Neural cell (in vitro differentiated cells): ENCODE data around the gene ITGB4.

ENCODE experiments used
- EP300 ChIP-seq: fragments of 450-650 bp; conservative IDR thresholded peaks from 2 replicates; pipeline ENCODE4 v1.6.1; 2014; ENCODE audit warnings: antibody characterized with exemption, mild to moderate bottlenecking, moderate library complexity; ENCODE audit not compliant: poor library complexity, severe bottlenecking
- EZH2 ChIP-seq: fragments of 200-600, 300-800 bp; shearing (Covaris generic), sonication (generic); IDR thresholded peaks from 2 replicates; pipeline ENCODE4 v1.6.1; 2014; ENCODE audit warnings: antibody characterized with exemption, low read length, borderline replicate concordance, mild to moderate bottlenecking; ENCODE audit not compliant: insufficient read depth, poor library complexity, severe bottlenecking
- SMC3 ChIP-seq: fragments of 450-650 bp; conservative IDR thresholded peaks from 2 replicates; pipeline ENCODE4 v1.6.1; 2014; ENCODE audit warnings: antibody characterized with exemption, mild to moderate bottlenecking, moderate library complexity; ENCODE audit not compliant: poor library complexity
- TF ChIP-seq, protein P1 (sequence below): fragments of 450-650 bp; IDR thresholded peaks from 2 replicates; pipeline ENCODE4 v1.5.1; 2014; ENCODE audit warnings: antibody characterized with exemption, mild to moderate bottlenecking, moderate library complexity; ENCODE audit not compliant: poor library complexity, severe bottlenecking

DNA sequence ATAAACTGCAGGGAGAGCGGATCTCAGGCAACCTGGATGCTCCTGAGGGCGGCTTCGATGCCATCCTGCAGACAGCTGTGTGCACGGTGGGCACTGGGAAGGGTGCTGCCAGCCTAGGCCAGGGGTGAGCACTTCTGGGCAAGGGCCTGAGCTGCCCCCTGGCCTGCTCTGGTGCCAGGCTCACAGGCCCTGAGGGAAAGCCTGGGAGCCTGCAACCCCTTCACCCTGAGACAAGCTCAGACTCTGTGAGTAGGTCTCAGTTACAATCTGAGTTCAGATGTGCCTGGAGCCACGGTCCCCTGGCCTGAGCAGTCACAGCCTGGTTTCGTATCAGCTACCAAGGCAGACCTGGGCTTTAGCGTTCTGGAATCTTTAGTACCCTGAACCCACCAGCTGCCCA is 8.1 kb downstream of the ITGB4 start:
- TF ChIP-seq EZH2 (no peak), SMC3 (no peak), EP300 (no peak)
- TF ChIP-seq, protein P1, sequence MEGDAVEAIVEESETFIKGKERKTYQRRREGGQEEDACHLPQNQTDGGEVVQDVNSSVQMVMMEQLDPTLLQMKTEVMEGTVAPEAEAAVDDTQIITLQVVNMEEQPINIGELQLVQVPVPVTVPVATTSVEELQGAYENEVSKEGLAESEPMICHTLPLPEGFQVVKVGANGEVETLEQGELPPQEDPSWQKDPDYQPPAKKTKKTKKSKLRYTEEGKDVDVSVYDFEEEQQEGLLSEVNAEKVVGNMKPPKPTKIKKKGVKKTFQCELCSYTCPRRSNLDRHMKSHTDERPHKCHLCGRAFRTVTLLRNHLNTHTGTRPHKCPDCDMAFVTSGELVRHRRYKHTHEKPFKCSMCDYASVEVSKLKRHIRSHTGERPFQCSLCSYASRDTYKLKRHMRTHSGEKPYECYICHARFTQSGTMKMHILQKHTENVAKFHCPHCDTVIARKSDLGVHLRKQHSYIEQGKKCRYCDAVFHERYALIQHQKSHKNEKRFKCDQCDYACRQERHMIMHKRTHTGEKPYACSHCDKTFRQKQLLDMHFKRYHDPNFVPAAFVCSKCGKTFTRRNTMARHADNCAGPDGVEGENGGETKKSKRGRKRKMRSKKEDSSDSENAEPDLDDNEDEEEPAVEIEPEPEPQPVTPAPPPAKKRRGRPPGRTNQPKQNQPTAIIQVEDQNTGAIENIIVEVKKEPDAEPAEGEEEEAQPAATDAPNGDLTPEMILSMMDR = no peak
